Mesenchymal stem cell (in vitro differentiated cells and primary cell): ENCODE data around the gene SIKE1.
A peak's percentile ranks its signal among the peaks of the same experiment; 100 is the strongest.
"Not testable (repeated sequence)": the region's sequence is repeated elsewhere in the genome, so short reads cannot be mapped to it uniquely, and the experiment has no call there.

Experiments used
- DNase-seq: peaks from one replicate; pipeline ENCODE4 v3.0.0-alpha.2; 2013
- H2AFZ ChIP-seq: one replicate; pipeline ENCODE4 v1.6.1; 2013; ENCODE audit warnings: low read depth, mild to moderate bottlenecking, control low read depth, inconsistent platforms, low read length, moderate library complexity
- H2AK5ac ChIP-seq: 2 replicates; pipeline ENCODE4 v1.6.1; 2013; ENCODE audit warnings: low read length, moderate library complexity, mild to moderate bottlenecking, inconsistent platforms; ENCODE audit not compliant: severe bottlenecking
- H2BK120ac ChIP-seq: one replicate; pipeline ENCODE4 v1.6.1; 2013; ENCODE audit warnings: low read depth, mild to moderate bottlenecking, inconsistent platforms, low read length, moderate library complexity
- H2BK12ac ChIP-seq, 2 experiments: one replicate each; pipeline ENCODE4 v1.6.1; 2013; ENCODE audit warnings: inconsistent platforms in 2 of 2, low read length in 2 of 2, mild to moderate bottlenecking in 2 of 2, moderate library complexity in 2 of 2, control low read depth in 1 of 2
- H2BK15ac ChIP-seq: one replicate; pipeline ENCODE4 v1.6.1; 2013; ENCODE audit warnings: mild to moderate bottlenecking, low read depth, inconsistent platforms; ENCODE audit not compliant: poor library complexity, severe bottlenecking
- H2BK5ac ChIP-seq: 2 replicates; pipeline ENCODE4 v1.6.1; 2013; ENCODE audit warnings: low read depth, mild to moderate bottlenecking, low read length, control low read depth, inconsistent platforms; ENCODE audit not compliant: poor library complexity, severe bottlenecking
- H3K14ac ChIP-seq, 2 experiments: one replicate each; pipeline ENCODE4 v1.6.1; 2013; ENCODE audit warnings: inconsistent platforms in 2 of 2, low read length in 2 of 2, control low read depth in 1 of 2, mild to moderate bottlenecking in 1 of 2, moderate library complexity in 1 of 2
- H3K18ac ChIP-seq, 2 experiments: one replicate each; pipeline ENCODE4 v1.6.1; 2013; ENCODE audit warnings: inconsistent platforms in 2 of 2, low read length in 2 of 2, control low read depth in 1 of 2, low read depth in 1 of 2, mild to moderate bottlenecking in 1 of 2
- H3K23ac ChIP-seq, 2 experiments: one replicate each; pipeline ENCODE4 v1.6.1; 2013; ENCODE audit warnings: inconsistent platforms in 2 of 2, low read length in 2 of 2, mild to moderate bottlenecking in 2 of 2, moderate library complexity in 2 of 2, control low read depth in 1 of 2
- H3K27ac ChIP-seq: 2 replicates; pipeline ENCODE4 v1.5.1; 2013; ENCODE audit warnings: mild to moderate bottlenecking, moderate library complexity, low read length, control low read depth, inconsistent platforms; ENCODE audit not compliant: poor library complexity, severe bottlenecking
- H3K27me3 ChIP-seq, 2 experiments: 2 replicates each; pipeline versions ENCODE4 v1.6.1 to v1.7.0; 2013; ENCODE audit warnings: low read length in 2 of 2, mild to moderate bottlenecking in 2 of 2, moderate library complexity in 2 of 2, control low read depth in 1 of 2, inconsistent platforms in 1 of 2; ENCODE audit not compliant: control insufficient read depth in 1 of 2, insufficient read depth in 1 of 2
- H3K36me3 ChIP-seq, 2 experiments: 2 replicates each; pipeline versions ENCODE4 v1.6.1 to v1.7.0; 2013; ENCODE audit warnings: low read length in 2 of 2, control low read depth in 1 of 2, inconsistent platforms in 1 of 2, low read depth in 1 of 2, mild to moderate bottlenecking in 1 of 2; ENCODE audit not compliant: insufficient read depth in 2 of 2, control insufficient read depth in 1 of 2
- H3K4ac ChIP-seq, 2 experiments: one replicate each; pipeline ENCODE4 v1.6.1; 2013; ENCODE audit warnings: inconsistent platforms in 2 of 2, low read length in 2 of 2, mild to moderate bottlenecking in 2 of 2, moderate library complexity in 2 of 2, control low read depth in 1 of 2, low read depth in 1 of 2
- H3K4me1 ChIP-seq: 2 replicates; pipeline ENCODE4 v1.6.1; 2013; ENCODE audit warnings: low read depth, low read length, control low read depth; ENCODE audit not compliant: control insufficient read depth, insufficient read depth
- H3K4me2 ChIP-seq: 2 replicates; pipeline ENCODE4 v1.6.1; 2013; ENCODE audit warnings: low read length, mild to moderate bottlenecking, inconsistent platforms; ENCODE audit not compliant: poor library complexity, severe bottlenecking
- H3K4me3 ChIP-seq, 2 experiments: 2 replicates each; pipeline versions ENCODE4 v1.5.1 to v1.7.0; 2013; ENCODE audit warnings: low read length in 2 of 2, mild to moderate bottlenecking in 2 of 2, control low read depth in 1 of 2, low read depth in 1 of 2; ENCODE audit not compliant: insufficient read depth in 1 of 2
- H3K79me1 ChIP-seq: replicated peaks from 2 replicates; pipeline ENCODE4 v1.6.1; 2013; ENCODE audit warnings: mild to moderate bottlenecking, control low read depth, low read length, inconsistent platforms; ENCODE audit not compliant: poor library complexity, severe bottlenecking
- H3K9ac ChIP-seq: 2 replicates; pipeline ENCODE4 v1.7.0; 2013; ENCODE audit warnings: mild to moderate bottlenecking, low read length, moderate library complexity
- H3K9me3 ChIP-seq: 2 replicates; pipeline ENCODE4 v1.7.0; 2013; ENCODE audit warnings: mild to moderate bottlenecking, low read length; ENCODE audit not compliant: control insufficient read depth
- H4K8ac ChIP-seq: one replicate; pipeline ENCODE4 v1.6.1; 2013; ENCODE audit warnings: inconsistent platforms, mild to moderate bottlenecking, low read length, moderate library complexity
- H4K91ac ChIP-seq: one replicate; pipeline ENCODE4 v1.6.1; 2013; ENCODE audit warnings: mild to moderate bottlenecking, low read length, inconsistent platforms
- WGBS: methylation state at CpG from one replicate; pipeline ENCODE4 v1.1.7; 2013; ENCODE audit warnings: mixed read lengths; 5-methylcytosine and 5-hydroxymethylcytosine counted together

SIKE1 gene

DNA sequence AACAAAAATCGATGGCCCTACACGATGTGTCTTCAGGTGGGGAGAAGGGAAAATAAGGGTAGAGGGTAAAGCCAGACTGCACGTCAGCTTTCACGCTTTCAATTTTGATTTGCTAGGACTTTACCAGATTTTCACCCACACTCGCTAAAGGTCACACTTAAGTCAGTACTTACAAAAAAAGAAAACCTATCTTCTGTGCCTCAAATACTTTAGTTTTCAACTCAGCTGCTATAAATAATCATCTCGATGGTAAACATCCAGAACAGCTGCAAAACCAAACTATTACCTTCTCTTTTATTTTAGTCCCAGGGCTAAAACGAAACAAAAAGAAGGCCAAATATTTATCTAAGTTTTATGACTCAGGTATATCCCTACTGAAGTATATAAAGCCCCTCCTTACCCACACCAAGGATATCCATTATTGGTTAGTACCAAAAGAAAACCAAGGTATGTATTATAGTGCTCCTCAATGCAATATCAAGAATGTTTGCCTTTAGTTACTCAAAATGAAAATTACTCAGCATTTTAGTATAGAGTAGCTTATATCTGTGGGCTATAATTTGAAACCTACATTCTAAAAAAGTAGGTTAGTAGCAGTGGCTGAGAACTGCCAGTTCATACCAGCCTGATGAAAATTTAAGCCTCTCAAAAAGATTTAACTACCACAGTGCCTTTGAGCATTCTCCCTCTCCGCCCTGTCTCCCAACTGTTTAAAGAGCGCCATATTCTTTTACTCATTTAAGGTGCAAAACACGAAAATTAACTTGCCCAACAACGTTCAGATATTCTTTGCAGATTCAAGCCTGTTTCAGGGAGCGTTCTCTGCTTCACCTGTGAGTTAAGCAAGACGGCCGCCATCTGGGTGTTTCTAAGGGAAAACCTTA lies 24.2 kb downstream of the SIKE1 start:
- DNase-seq: peak; percentile 55
- H3K14ac ChIP-seq: no peak overlapping the region
- H2BK120ac ChIP-seq: no peak overlapping the region
- WGBS: 44% methylated on average over 14 of the region's 14 CpGs
- peaks cover 0 to 5% of the 10 kb centered on the region in 2 experiments for H3K36me3 ChIP-seq
- peak overlapping the region in 1 of 2 experiments; percentile 19 for H3K4ac ChIP-seq
- H3K4me1 ChIP-seq: peaks cover 5% of the 10 kb centered on the region
- no peak overlapping the region for H2AFZ ChIP-seq
- H3K18ac ChIP-seq: no peak overlapping the region
- H2AK5ac ChIP-seq: no peak overlapping the region
- H3K9ac ChIP-seq: peak overlapping the region; percentile 98
- H3K79me1 ChIP-seq: no peaks in the 10 kb centered on the region
- peak overlapping the region; percentile 88 for H3K4me2 ChIP-seq
- no peak overlapping the region for H2BK15ac ChIP-seq
- H3K9me3 ChIP-seq: no peaks in the 10 kb centered on the region
- H2BK12ac ChIP-seq: no peak overlapping the region
- H2BK5ac ChIP-seq: no peak overlapping the region
- H4K91ac ChIP-seq: no peak overlapping the region
- peak overlapping the region; percentile 84 to 92 for H3K4me3 ChIP-seq
- peak overlapping the region; percentile 5 for H3K27ac ChIP-seq
- no peak overlapping the region for H3K23ac ChIP-seq
- H3K27me3 ChIP-seq: no peaks in the 10 kb centered on the region
- no peak overlapping the region for H4K8ac ChIP-seq

DNA sequence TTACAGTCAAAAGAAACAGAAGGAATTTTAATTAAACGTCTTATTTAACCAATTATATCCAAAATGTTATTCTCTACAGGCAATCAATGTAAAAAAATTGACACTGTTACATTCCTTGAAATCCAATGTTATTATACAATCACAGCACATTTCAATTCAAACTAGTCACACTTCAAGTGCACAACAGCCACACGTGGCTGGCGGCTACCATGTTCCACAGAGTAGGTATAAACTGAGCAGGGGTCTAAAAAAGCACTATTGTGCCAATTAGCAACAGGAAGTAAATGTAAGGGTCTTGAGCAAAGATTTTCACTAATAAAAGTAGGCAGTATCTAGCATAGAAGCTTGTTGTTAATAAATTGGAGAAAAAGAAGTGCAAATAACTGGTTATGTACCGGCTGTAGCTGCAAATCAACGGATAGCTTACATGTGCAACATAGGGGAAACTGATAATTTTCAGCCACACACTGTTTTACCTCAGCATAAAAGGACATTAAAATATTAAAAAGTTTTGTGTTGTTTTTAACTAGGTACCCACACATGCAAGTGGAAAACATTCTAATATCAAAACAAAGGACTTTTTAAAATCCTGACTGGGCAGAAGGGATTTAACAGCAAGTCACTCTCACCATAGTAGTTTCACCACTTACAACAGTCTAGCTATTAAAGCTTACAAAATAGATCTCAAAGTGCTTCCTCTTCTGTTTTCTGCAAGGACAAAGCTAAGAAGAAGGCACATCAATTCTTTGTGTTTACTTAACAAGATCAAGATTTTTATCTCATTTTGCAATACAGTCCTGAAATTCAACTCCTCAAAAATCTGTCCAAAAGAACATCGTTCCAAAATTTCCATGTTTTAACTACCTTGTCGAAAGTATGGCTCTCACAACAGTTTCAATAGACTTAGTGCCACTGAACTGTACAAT lies 25.2 kb downstream of the SIKE1 start:
- WGBS: 80% methylated on average over 5 of the region's 7 CpGs
- Histone ChIP-seq H3K4me3 (peak overlapping the region in 1 of 2 experiments; percentile 92), H3K4me2 (peak overlapping the region; percentile 18), H3K27me3 (no peaks in the 10 kb centered on the region), H3K23ac (no peak overlapping the region), H3K79me1 (no peaks in the 10 kb centered on the region), H2BK5ac (no peak overlapping the region), H3K9me3 (no peaks in the 10 kb centered on the region), H2BK12ac (no peak overlapping the region), H2BK15ac (no peak overlapping the region), H3K9ac (peak overlapping the region; percentile 98), H2BK120ac (no peak overlapping the region), H2AFZ (no peak overlapping the region), H4K91ac (no peak overlapping the region), H3K36me3 (peaks cover 0 to 11% of the 10 kb centered on the region in 2 experiments), H3K27ac (no peak overlapping the region), H4K8ac (no peak overlapping the region), H3K4ac (no peak overlapping the region), H2AK5ac (no peak overlapping the region), H3K4me1 (peaks cover 5% of the 10 kb centered on the region), H3K18ac (no peak overlapping the region), H3K14ac (no peak overlapping the region)
- peak; percentile 10 for DNase-seq

DNA sequence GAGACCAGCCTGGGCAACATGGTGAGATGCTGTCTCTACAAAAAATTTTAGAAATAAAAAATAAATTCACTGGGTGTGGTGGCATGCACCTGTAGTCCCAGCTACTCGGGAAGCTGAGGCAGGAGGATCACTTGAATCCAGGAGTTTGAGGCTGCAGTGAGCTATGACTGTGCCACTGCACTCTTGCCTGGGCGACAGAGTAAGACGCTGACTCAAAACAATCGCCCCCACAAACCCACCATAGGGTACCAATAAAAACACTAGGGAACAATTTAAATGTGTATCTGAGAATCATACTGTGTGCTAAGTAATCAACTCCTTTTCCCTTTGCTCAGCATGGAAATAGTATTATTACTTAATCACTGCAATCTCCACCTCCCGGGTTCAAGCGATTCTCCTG lies 26.8 kb downstream of the SIKE1 start:
- H2BK15ac ChIP-seq, H3K18ac ChIP-seq, H4K8ac ChIP-seq, H2BK120ac ChIP-seq, H3K23ac ChIP-seq, H3K79me1 ChIP-seq, H2BK5ac ChIP-seq, DNase-seq, H3K4me1 ChIP-seq, H3K9me3 ChIP-seq, H2AFZ ChIP-seq, H4K91ac ChIP-seq, H3K4me2 ChIP-seq, H2BK12ac ChIP-seq, H2AK5ac ChIP-seq, H3K27ac ChIP-seq, H3K9ac ChIP-seq, H3K14ac ChIP-seq, H3K27me3 ChIP-seq, H3K4ac ChIP-seq, H3K4me3 ChIP-seq: not testable (repeated sequence)
- H3K36me3 ChIP-seq: peaks cover 0 to 27% of the 10 kb centered on the region in 2 experiments
- WGBS: 96% methylated on average over 3 of the region's 6 CpGs

DNA sequence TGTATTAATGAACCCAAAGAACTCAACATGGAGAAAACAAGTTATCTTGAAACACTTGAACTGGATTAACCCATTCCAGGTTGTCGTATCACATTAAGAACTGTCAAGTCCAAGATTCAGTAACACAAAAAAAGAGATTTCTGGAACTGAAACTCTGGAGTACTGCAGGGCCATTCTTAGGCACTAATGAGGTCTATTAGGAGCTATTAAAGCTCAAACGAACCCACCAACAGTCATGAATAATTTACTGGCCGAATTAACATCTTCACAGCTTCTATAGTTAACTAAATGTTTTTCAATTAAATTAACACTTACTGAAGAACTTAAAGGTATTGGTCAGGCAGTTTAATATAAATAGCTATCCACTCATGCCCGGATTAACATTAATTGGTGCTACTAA lies 27.3 kb downstream of the SIKE1 start:
- H4K8ac ChIP-seq: no peak overlapping the region
- no peak overlapping the region for H3K9ac ChIP-seq
- no peak overlapping the region for H2AFZ ChIP-seq
- no peak overlapping the region for H3K18ac ChIP-seq
- peaks cover 0 to 33% of the 10 kb centered on the region in 2 experiments for H3K36me3 ChIP-seq
- no peak overlapping the region for H3K27ac ChIP-seq
- no peaks in the 10 kb centered on the region for H3K9me3 ChIP-seq
- H3K4me2 ChIP-seq: no peak overlapping the region
- no peak overlapping the region for H2BK12ac ChIP-seq
- no peak overlapping the region for H2BK15ac ChIP-seq
- H3K4ac ChIP-seq: no peak overlapping the region
- no peak overlapping the region for H3K23ac ChIP-seq
- no peak for DNase-seq
- H3K14ac ChIP-seq: no peak overlapping the region
- H2AK5ac ChIP-seq: no peak overlapping the region
- H3K4me3 ChIP-seq: no peak overlapping the region
- 44% methylated on average over 2 of the region's 4 CpGs for WGBS
- no peak overlapping the region for H2BK120ac ChIP-seq
- no peak overlapping the region for H4K91ac ChIP-seq
- no peaks in the 10 kb centered on the region for H3K27me3 ChIP-seq
- H3K4me1 ChIP-seq: peaks cover 5% of the 10 kb centered on the region
- no peak overlapping the region for H2BK5ac ChIP-seq
- H3K79me1 ChIP-seq: no peaks in the 10 kb centered on the region
